ENCODE data around the gene SERPINA5. TPM values are rescaled to one million over a fixed set of nuclear protein-coding genes. Genes with fewer than 3 reads are reported as not detected.
A peak's percentile ranks its signal among the peaks of the same experiment; 100 is the strongest.

SERPINA5 gene
- total and polyA plus RNA-seq, 2 of the 13 experiments (the other 11 are each of a cell fraction or from before 2014, with no cell fraction given), result 449 to 498 TPM

DNA sequence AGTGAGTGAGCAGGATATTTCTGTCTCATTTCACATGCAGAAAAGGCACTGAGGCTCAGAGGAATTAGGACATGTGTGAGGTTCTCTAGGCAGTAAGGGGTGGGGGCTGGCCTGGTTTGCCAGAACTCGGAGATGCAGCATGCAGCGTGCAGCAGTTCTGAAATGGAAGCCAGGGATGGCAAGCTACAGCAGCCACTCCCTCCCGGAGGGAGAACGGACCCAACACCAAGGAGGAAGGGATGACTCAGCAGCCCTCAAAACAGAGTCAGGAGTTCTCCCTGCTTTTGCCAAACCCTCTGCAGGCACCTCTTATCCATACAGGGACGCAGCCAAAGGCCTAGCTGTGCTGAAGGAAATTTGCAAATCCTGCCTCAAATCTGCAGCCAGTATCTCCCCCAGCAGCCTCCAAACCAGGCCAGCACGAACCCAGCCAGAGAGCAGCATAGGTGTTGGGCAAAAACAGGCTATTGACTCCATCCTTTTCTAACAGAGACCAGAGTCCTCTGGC, 20.7 kb downstream of the SERPINA5 start (continued):
- TF ChIP-seq, protein P1, sequence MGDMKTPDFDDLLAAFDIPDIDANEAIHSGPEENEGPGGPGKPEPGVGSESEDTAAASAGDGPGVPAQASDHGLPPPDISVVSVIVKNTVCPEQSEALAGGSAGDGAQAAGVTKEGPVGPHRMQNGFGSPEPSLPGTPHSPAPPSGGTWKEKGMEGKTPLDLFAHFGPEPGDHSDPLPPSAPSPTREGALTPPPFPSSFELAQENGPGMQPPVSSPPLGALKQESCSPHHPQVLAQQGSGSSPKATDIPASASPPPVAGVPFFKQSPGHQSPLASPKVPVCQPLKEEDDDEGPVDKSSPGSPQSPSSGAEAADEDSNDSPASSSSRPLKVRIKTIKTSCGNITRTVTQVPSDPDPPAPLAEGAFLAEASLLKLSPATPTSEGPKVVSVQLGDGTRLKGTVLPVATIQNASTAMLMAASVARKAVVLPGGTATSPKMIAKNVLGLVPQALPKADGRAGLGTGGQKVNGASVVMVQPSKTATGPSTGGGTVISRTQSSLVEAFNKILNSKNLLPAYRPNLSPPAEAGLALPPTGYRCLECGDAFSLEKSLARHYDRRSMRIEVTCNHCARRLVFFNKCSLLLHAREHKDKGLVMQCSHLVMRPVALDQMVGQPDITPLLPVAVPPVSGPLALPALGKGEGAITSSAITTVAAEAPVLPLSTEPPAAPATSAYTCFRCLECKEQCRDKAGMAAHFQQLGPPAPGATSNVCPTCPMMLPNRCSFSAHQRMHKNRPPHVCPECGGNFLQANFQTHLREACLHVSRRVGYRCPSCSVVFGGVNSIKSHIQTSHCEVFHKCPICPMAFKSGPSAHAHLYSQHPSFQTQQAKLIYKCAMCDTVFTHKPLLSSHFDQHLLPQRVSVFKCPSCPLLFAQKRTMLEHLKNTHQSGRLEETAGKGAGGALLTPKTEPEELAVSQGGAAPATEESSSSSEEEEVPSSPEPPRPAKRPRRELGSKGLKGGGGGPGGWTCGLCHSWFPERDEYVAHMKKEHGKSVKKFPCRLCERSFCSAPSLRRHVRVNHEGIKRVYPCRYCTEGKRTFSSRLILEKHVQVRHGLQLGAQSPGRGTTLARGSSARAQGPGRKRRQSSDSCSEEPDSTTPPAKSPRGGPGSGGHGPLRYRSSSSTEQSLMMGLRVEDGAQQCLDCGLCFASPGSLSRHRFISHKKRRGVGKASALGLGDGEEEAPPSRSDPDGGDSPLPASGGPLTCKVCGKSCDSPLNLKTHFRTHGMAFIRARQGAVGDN (CRISPR knock-in tag; IDR thresholded peaks at IDR 0.05), result peak; percentile 81
- TF ChIP-seq HNRNPL (IDR thresholded peaks at IDR 0.05; ENCODE audit: low read depth, low read length), result no peak
- no peak for TF ChIP-seq KLF12 (CRISPR knock-in tag; IDR thresholded peaks at IDR 0.05; ENCODE audit: borderline replicate concordance)
- TF ChIP-seq ZFP36L1 (CRISPR knock-in tag; IDR thresholded peaks at IDR 0.05), result no peak
- no peak for TF ChIP-seq ZNF367 (CRISPR knock-in tag; IDR thresholded peaks at IDR 0.05; ENCODE audit: borderline replicate concordance)
- TF ChIP-seq BCL3 (CRISPR knock-in tag; IDR thresholded peaks at IDR 0.05), result no peak
- TF ChIP-seq KDM4B (CRISPR knock-in tag; IDR thresholded peaks at IDR 0.05), result no peak
- no peak; the same call in 1 of the 2 replicates for TF ChIP-seq ZNF556 (CRISPR knock-in tag; IDR thresholded peaks at IDR 0.05; ENCODE audit: borderline replicate concordance)
- TF ChIP-seq KDM2A (CRISPR knock-in tag; IDR thresholded peaks at IDR 0.05; ENCODE audit: borderline replicate concordance, low read depth), result 0 out of 2 replicates have a peak, but pooled peaks have one; percentile 13
- TF ChIP-seq TBP (CRISPR knock-in tag; IDR thresholded peaks at IDR 0.05), result no peak
- TF ChIP-seq ZNF24 (IDR thresholded peaks at IDR 0.05), result no peak
- no peak for TF ChIP-seq IKZF1 (IDR thresholded peaks at IDR 0.05)
- TF ChIP-seq, protein P2, sequence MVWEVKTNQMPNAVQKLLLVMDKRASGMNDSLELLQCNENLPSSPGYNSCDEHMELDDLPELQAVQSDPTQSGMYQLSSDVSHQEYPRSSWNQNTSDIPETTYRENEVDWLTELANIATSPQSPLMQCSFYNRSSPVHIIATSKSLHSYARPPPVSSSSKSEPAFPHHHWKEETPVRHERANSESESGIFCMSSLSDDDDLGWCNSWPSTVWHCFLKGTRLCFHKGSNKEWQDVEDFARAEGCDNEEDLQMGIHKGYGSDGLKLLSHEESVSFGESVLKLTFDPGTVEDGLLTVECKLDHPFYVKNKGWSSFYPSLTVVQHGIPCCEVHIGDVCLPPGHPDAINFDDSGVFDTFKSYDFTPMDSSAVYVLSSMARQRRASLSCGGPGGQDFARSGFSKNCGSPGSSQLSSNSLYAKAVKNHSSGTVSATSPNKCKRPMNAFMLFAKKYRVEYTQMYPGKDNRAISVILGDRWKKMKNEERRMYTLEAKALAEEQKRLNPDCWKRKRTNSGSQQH (CRISPR knock-in tag; IDR thresholded peaks at IDR 0.05; ENCODE audit: low read depth), result no peak
- TF ChIP-seq GATAD2A (CRISPR knock-in tag; IDR thresholded peaks at IDR 0.05), result peak; percentile 8; the same call in 1 of the 2 replicates
- TF ChIP-seq ZNF350 (CRISPR knock-in tag; IDR thresholded peaks at IDR 0.05; ENCODE audit: borderline replicate concordance, low read depth), result no peak
- no peak for TF ChIP-seq ZBTB21 (CRISPR knock-in tag; IDR thresholded peaks at IDR 0.05)
- no peak for TF ChIP-seq ZNF546 (CRISPR knock-in tag; conservative IDR thresholded peaks at IDR 0.05)
- no peak for TF ChIP-seq TRAFD1 (CRISPR knock-in tag; IDR thresholded peaks at IDR 0.05; ENCODE audit: borderline replicate concordance)
- no peak for TF ChIP-seq PHF8 (CRISPR knock-in tag; IDR thresholded peaks at IDR 0.05)
- no peak for TF ChIP-seq ZNF558 (CRISPR knock-in tag; IDR thresholded peaks at IDR 0.05; ENCODE audit: borderline replicate concordance)
- no peak for TF ChIP-seq TMF1 (CRISPR knock-in tag; IDR thresholded peaks at IDR 0.05; ENCODE audit: low read depth)
- TF ChIP-seq MEF2D (CRISPR knock-in tag; IDR thresholded peaks at IDR 0.05), result no peak
- TF ChIP-seq ATF5 (CRISPR knock-in tag; IDR thresholded peaks at IDR 0.05; ENCODE audit: low read depth), result no peak
